RWPE1 (cell line): ENCODE results near the gene ARAP2.

ENCODE experiments used
- CTCF ChIA-PET: fragments of 350-600 bp; sonication (Branson Sonifier 250); formaldehyde crosslinking; extraction: SDS; loops from one replicate; lab custom pipeline; 2021; lab: Yijun Ruan, JAX
- POLR2A ChIA-PET: fragments of 400-600 bp; formaldehyde crosslinking; extraction: SDS; loops from one replicate; lab custom pipeline; 2020; ENCODE audit warnings: antibody characterized with exemption; ENCODE audit not compliant: low non-redundant PET; lab: Yijun Ruan, JAX
- DNase-seq: peaks from one replicate; pipeline ENCODE4 v3.0.0; 2012; ENCODE audit warnings: low spot score
- H3K27ac ChIP-seq: fragments of 450-650 bp; 2 replicates; pipeline ENCODE4 v1.5.1; 2017
- TF ChIP-seq, protein P1 (sequence below): fragments of 450-650 bp; conservative IDR thresholded peaks from 2 replicates; pipeline ENCODE4 v1.5.1; 2017; ENCODE audit warnings: low read depth, mild to moderate bottlenecking

ARAP2 gene

GRCh38 chr4:36277533-36277932 lies 33.2 kb upstream of the ARAP2 start:
- POLR2A ChIA-PET = no interaction called here
- H3K27ac ChIP-seq = no peak overlapping the region
- TF ChIP-seq, protein P1, sequence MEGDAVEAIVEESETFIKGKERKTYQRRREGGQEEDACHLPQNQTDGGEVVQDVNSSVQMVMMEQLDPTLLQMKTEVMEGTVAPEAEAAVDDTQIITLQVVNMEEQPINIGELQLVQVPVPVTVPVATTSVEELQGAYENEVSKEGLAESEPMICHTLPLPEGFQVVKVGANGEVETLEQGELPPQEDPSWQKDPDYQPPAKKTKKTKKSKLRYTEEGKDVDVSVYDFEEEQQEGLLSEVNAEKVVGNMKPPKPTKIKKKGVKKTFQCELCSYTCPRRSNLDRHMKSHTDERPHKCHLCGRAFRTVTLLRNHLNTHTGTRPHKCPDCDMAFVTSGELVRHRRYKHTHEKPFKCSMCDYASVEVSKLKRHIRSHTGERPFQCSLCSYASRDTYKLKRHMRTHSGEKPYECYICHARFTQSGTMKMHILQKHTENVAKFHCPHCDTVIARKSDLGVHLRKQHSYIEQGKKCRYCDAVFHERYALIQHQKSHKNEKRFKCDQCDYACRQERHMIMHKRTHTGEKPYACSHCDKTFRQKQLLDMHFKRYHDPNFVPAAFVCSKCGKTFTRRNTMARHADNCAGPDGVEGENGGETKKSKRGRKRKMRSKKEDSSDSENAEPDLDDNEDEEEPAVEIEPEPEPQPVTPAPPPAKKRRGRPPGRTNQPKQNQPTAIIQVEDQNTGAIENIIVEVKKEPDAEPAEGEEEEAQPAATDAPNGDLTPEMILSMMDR = no peak
- CTCF ChIA-PET = interaction anchor here (1.1 kb wide), 1 partner anchor 9 kb away, joined by 3 read pairs; no protein-coding TSS in a partner anchor
- no peak for DNase-seq

DNA sequence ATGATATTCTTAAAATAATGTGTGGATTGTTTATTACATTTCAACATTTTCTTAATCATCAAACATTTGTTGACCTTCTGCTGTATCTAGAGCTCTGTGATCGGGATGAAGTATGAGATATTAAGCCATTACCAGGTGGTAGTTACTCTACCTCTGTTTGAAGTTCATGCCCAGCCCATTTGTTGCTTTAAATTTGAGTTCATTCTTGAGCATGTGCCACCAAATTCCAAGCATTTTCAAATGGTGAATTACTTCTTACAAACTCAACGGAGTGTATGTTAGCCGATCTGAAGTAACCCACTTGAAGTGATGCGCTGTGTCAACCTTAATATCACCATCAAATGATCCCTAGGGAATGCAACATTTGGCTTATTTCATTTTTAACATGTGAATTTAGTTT lies 29.8 kb upstream of the ARAP2 start:
- CTCF ChIA-PET = no interaction called here
- H3K27ac ChIP-seq = no peak overlapping the region
- no peak for DNase-seq
- POLR2A ChIA-PET = no interaction called here
- TF ChIP-seq, protein P1 = no peak

- CTCF ChIA-PET = no interaction called here
- TF ChIP-seq, protein P1 = no peak
- no peak overlapping the region for H3K27ac ChIP-seq
- POLR2A ChIA-PET = no interaction called here
- peak; percentile 26 for DNase-seq
These were observed 29.0 kb upstream of the ARAP2 start for GRCh38 chr4:36273276-36273675.

- ChIA-PET CTCF (no interaction called here), POLR2A (no interaction called here)
- no peak for DNase-seq
- TF ChIP-seq, protein P1 = no peak
- no peak overlapping the region for H3K27ac ChIP-seq
These were observed 25.3 kb upstream of the ARAP2 start for GRCh38 chr4:36269533-36270173.

- DNase-seq = no peak
- TF ChIP-seq, protein P1 = no peak
- ChIA-PET CTCF (no interaction called here), POLR2A (no interaction called here)
- no peak overlapping the region for H3K27ac ChIP-seq
These were observed 24.8 kb upstream of the ARAP2 start for GRCh38 chr4:36269101-36269500.

GRCh38 chr4:36267486-36268268 lies 23.4 kb upstream of the ARAP2 start:
- no peak for DNase-seq
- CTCF ChIA-PET = interaction anchor here (0.7 to 1.5 kb wide), 2 partner anchors 10 to 1171 kb away, joined by 3 read pairs; no protein-coding TSS in a partner anchor
- POLR2A ChIA-PET = no interaction called here
- H3K27ac ChIP-seq = no peak overlapping the region
- TF ChIP-seq, protein P1 = no peak
